ACHN (cell line): ENCODE data around the gene NHERF2.

ENCODE experiments used
- DNase-seq: peaks from one replicate; pipeline ENCODE4 v3.0.0-alpha.2; 2015
- in situ Hi-C: cut with HindIII; loops from 2 replicates; pipeline ENCODE4 v1.10.0; 2017; ENCODE audit warnings: low sequenced_read_pairs, low pct_ligation_motif_present, low pct_unique_long_range_greater_than_20kb

NHERF2 gene

DNA sequence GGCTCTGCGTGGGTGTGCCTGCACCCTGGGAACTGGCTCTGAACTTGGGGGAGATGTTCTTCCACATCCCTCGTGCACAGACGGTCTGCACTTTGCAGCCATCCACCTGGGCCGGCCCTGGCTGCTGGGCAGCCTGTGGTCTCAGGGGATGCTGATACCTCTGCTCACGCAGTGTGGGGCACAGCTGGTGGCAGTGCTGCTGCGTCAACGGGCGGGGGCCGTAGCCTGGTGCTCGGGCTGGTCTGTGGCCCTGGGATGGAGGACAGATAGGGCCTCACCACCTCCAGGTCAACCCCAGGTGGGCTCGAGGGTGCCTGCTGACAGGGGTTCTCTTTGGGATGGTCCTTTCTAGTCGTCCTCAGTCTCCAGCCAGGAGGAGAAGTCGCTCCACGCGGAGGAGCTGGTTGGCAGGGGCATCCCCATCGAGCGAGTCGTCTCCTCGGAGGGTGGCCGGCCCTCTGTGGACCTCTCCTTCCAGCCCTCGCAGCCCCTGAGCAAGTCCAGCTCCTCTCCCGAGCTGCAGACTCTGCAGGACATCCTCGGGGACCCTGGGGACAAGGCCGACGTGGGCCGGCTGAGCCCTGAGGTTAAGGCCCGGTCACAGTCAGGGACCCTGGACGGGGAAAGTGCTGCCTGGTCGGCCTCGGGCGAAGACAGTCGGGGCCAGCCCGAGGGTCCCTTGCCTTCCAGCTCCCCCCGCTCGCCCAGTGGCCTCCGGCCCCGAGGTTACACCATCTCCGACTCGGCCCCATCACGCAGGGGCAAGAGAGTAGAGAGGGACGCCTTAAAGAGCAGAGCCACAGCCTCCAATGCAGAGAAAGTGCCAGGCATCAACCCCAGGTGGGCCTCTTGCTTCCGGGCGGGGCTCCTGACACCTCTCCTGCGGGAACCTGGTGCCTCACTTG, 57.4 kb downstream of the NHERF2 start:
- DNase-seq: no peak
- in situ Hi-C loops: no loop called here

DNA sequence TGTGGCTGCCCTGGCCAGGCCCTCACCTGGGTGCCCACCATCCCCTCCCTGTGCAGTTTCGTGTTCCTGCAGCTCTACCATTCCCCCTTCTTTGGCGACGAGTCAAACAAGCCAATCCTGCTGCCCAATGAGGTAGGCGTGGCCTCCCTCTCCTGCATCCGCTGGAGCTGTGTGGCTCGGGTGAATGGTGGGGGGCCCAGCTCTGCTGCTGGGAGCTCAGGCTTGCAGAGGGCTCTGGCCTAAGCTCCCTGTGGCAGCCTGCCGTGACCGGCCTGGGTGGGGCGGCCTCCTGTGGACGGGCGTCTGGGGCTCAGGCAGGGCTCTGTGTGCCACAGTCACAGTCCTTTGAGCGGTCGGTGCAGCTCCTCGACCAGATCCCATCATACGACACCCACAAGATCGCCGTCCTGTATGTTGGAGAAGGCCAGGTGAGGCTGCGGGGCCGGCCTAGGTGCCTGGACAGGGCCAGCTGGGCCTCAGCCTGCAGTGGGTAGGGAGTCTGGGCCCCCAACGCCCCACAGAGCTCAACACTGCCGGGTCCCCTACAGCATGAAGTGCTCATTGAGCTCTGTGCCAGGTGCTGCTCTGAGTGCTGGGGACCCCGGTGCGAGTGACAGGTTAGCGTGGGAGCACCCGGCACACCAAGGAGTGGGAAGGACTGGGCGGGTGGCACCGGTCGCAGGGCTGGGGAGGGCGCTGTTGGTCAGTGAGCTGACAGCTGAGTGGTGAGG, 58.4 kb downstream of the NHERF2 start:
- DNase-seq: no peak
- in situ Hi-C loops: no loop called here

DNA sequence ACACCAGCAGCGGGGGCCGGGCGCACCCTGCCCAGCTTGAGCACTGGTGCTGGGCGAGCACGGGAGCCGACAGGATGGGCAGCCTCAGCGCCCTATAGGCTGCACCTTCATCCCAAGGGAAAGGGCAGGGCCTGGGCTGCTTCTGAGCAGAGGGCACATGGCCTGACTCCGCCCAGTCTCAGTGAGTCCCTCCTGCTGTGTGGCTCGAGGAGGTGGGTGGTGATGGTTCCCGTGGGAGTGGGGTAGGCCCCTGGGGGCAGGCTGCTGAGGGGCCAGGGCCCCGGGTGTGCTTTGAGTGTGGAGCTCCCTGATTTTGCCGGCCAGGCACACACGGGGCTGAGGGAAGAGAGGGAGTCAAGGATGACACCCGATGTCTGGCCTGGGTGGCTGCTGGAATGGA, 59.0 kb downstream of the NHERF2 start:
- in situ Hi-C loops: no loop called here

DNA sequence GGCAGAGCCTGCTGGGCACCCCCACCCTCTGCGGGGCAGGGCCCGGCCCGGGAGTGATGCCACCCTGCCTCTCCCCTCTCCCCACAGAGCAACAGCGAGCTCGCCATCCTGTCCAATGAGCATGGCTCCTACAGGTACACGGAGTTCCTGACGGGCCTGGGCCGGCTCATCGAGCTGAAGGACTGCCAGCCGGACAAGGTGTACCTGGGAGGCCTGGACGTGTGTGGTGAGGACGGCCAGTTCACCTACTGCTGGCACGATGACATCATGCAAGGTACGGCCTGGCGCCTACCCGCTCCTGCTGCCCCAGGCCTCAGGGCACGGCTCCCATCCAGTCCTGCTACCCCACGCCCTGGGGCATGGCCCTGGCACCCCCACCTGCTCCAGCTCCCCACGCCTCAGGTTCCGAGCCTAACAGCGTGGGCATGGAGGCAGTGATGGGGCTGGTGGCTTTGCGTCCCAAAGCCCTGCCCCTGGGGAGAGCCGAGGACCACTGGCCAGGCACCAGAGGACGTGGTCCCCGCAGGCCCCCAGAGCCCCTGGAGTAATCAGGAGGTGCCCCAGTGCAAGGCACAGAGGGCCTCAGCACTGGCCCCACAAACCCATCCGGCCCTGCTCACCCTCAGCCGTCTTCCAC, 59.5 kb downstream of the NHERF2 start:
- DNase-seq: no peak
- in situ Hi-C loops: no loop called here

More for the DNA sequence above, 59.0 kb downstream of the NHERF2 start:
- DNase-seq: no peak

DNA sequence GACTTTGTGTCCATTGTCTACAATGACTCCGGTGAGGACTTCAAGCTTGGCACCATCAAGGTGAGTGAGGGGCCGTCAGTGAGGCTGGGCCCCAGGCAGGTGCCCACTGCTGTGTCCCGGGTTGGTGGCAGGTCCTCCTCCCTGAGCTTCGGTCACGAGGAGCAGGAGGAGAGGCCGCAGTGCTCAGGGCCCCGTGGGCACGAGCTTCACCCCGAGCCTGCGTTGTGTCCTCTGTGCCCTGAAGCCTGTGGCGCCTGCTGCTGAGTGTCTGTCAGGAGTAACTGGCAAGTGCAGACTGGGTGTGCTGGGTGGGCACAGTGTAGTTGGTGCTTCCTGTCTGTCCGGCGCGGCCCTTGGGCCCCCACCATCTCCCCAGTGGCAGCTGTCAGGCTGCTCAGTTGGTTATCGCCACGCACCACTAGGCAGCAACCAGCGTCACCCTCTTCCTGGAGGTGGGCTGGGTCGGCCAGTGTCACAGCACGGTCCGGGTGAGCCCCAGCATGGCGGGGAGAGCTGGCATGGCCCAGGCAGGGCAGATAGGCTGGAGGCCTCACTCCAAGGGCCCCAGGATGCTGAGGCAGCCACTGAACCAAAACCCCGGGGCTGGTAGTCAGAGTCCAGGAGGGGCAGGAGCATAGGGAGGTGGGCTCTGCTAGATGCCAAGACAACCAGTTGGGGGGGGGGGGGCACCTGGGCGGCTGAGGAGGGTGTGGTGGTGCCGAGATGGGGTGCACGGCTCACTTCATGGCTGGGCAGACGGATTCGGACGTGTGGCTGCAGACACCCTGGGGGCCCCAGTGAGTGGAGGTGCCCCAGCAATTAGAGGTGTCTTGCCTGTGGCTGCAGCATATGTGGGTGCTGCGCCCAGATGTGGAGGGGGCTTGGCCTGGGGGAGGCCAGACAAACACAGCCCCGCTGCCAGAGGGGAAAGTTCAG, 60.4 kb downstream of the NHERF2 start:
- in situ Hi-C loops: no loop called here
- DNase-seq: no peak

DNA sequence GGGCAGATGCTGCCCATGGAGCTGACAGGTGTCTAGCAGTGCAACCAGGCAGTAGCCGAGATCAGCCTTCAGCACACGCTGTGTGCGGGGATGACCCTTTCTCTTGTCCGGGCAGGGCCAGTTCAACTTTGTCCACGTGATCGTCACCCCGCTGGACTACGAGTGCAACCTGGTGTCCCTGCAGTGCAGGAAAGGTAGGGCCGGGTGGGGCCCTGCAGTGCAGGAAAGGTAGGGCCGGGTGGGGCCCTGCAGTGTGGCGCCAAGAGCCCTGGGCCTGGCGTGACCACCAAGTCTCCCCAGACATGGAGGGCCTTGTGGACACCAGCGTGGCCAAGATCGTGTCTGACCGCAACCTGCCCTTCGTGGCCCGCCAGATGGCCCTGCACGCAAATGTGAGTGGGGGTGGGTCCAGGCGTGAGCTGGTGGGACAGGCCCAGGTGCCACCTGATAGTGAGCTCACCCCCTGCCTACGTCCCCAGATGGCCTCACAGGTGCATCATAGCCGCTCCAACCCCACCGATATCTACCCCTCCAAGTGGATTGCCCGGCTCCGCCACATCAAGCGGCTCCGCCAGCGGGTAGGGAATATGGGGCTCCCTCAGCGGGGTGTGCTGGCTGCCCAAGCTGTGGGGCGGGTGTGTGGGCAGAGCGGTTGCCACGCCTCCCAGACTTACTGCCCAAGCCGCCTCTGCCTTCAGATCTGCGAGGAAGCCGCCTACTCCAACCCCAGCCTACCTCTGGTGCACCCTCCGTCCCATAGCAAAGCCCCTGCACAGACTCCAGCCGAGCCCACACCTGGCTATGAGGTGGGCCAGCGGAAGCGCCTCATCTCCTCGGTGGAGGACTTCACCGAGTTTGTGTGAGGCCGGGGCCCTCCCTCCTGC, 61.3 kb downstream of the NHERF2 start:
- no peak for DNase-seq
- in situ Hi-C loops: no loop called here
